KOPT-K1 (cell line): ENCODE results near the gene SLC4A11.

Source experiments
- H3K27ac ChIP-seq: fragments of 200-600 bp; sonication (generic); 2 replicates; pipeline ENCODE4 v1.5.1; 2016; ENCODE audit warnings: antibody characterized with exemption, mild to moderate bottlenecking, low read depth, low read length; ENCODE audit not compliant: poor library complexity, severe bottlenecking
- H3K36me3 ChIP-seq: fragments of 200-600 bp; sonication (generic); 2 replicates; pipeline ENCODE4 v1.5.1; 2017; ENCODE audit warnings: antibody characterized with exemption, mild to moderate bottlenecking, low read length, moderate library complexity; ENCODE audit not compliant: insufficient read depth
- H3K9me3 ChIP-seq: fragments of 200-600 bp; sonication (generic); 2 replicates; pipeline ENCODE4 v1.5.1; 2017; ENCODE audit warnings: antibody characterized with exemption, low read length, mild to moderate bottlenecking; ENCODE audit not compliant: insufficient read depth, poor library complexity, severe bottlenecking

Gene SLC4A11

DNA sequence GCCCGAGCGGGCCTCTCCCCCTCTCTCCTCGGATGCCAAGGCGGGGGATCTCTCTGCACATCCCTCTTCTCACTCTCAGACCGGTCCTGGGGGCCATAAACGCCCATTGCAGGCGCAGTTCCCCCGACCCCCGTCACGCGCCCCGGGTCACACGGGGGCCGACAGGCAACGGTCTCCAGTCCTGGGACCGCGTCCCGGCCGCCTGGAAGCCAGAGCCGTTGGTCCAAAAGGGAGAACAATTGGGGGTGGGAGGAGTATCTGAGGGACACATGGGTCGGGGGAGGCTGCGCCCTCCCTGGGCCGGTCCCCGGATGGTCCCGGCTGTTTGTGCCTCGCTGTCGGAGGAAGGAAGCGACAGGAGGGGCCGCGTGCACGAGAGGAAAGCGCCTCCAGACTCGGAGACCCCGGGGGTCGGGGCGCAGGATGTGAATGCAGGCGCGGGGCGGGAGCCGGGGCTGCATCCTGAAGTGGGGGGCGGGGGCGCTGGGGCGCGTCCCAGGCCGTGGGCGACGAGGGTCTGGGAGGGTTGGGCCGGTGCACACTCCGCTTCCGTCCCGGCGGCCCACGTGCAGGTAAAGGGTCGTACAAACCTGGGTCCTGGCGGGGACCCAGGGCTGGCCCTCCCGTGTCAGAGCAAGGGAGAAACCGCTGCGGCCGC lies 903 bp downstream of the SLC4A11 start:
- H3K27ac ChIP-seq = no peak overlapping the region
- H3K36me3 ChIP-seq = no peaks in the 10 kb centered on the region
- H3K9me3 ChIP-seq = no peaks in the 10 kb centered on the region

DNA sequence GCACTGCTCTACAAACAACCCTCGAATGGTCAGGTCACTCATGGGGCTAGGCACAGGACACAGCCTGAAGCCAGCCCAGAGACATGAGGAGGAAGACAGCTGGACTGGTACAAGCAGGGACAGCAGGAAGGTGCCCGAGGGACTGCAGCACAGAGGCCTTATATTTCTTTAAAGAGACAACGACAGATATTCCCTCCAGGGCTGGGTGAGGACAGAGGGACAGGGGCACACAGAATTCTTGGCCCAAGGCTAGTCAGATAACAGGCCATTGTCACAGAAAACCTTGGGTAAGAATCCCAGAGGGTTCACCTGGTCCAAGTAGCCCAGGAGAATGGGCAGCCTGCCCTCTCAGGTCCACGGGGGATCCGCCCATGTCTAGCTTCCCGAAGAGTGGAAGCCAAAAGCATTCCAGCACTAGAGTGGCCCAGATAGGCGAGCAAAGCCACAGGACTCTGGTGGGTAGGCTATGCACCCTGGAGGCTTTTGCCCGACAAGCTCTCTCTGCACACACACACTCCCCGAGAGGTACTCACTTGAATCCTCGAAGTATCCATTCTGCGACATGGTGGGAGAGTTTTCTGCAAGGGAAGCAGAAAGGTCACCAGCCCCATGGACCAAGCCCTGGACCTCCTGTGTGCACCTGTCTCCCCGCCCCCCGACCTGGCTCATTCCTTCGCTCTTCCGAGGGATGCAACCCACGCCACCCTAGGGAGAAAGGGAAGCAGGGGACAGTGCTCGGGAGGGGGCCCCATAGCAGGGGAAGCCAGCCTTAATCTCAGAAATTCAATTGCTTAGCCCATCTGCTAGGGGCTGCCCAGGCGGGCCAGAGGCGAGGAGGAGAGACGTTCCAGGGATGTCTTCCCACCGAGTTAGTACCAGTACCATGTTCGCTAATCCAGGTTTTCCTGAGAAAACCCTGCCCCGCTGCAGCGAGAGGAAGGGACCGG lies 1.7 kb downstream of the SLC4A11 start:
- H3K9me3 ChIP-seq = no peaks in the 10 kb centered on the region
- no peaks in the 10 kb centered on the region for H3K36me3 ChIP-seq
- no peak overlapping the region for H3K27ac ChIP-seq

DNA sequence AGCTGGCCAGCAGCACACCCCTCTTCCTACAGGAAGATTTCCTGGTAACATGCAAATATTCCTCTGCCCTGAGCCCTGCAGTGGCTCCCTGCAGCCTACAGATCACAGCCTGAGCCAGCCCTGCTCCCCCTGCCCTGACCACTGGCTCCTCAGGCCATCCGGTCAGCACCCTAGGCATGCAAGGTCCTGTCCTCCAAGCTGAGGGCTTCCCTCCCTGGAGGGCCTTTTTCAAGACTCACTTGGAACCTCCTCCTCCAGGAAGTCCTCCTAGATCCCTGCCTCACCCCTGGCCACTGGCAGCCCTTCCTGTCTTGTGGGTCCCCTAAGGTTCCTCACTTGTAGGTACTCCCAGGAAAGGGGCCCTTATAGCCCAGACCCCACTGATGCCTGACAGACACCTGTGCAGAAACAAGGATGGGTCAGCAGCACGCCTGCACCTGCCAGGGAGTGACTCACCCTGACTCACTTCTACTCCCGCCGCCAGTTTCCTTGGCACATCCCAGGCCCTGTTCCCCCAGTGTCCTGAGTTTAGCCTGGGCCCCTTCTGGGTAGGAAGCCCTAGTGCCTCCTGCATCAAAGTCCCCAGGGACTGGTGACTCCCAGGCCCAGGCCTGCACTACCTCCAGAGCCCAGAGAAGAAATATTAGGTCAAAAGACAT lies 3.2 kb downstream of the SLC4A11 start:
- no peaks in the 10 kb centered on the region for H3K36me3 ChIP-seq

DNA sequence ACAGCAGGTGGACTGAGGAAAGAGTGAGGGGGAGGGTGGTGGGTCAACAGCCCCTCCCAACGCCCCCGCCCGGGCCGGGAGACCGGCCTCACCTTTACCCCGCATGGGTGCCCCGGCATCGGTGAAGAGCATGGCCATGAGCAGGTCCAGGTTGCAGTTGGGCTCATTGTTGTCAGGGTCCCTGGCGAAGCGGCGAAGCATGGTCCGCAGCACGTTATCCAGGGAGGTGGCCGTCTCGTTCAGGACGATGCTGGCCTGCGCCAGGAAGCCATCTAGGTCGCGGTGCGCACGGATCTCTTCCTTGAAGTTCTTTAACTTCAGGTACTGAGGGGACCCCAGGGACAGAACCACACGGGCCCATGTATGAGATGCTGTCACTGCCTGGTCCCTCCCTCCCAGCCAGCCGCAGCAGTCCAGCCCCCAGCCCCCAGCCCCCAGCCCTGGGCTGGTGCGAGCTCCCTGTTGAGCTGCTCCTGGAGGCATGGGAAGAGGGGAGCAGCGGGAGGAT lies 4.9 kb downstream of the SLC4A11 start:
- no peak overlapping the region for H3K27ac ChIP-seq
- H3K9me3 ChIP-seq = no peaks in the 10 kb centered on the region
- H3K36me3 ChIP-seq = no peaks in the 10 kb centered on the region

More for the DNA sequence above, 3.2 kb downstream of the SLC4A11 start:
- no peak overlapping the region for H3K27ac ChIP-seq
- H3K9me3 ChIP-seq = no peaks in the 10 kb centered on the region

DNA sequence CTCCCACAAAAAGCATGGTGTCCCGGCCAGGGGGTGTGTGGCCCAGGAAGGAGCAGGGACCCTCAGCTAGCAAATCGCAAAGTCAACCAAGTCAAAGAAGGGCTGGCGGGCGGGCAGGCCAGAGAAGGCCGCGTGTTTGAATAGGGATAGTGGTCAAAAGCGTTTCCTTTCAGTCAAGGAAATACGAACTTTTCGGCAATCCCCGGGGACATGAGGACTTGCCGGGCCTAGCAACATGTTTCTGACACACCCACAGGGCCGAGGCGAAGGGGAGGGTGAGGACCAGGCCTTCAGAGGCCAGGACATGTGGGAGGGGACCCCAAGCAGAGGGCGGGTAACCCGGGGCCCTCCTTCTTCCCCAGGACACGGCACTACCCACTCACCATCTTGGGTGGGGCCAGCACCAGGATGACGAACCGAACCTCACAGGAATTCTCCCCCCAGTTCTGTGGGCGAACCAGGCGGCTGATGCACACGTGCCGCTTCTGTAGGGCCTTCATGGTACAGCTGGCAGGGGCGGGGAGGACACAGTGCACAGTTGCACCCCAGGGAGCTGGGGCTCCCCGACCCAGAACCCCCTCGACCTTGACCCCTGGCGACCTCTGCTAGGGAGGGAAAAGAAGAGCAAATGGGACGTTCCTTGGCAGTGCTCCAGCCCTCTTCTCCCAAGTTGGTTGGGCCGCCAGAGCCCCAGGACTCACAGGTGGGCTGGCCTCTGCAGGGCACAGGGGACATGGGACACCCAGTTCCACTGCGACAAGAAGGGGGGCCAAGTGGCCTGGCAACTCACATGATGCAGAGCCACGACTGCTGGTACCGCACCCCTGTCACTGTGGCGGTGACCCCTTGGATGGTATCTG lies 5.6 kb downstream of the SLC4A11 start:
- H3K9me3 ChIP-seq = no peaks in the 10 kb centered on the region
- H3K36me3 ChIP-seq = no peaks in the 10 kb centered on the region
- no peak overlapping the region for H3K27ac ChIP-seq

DNA sequence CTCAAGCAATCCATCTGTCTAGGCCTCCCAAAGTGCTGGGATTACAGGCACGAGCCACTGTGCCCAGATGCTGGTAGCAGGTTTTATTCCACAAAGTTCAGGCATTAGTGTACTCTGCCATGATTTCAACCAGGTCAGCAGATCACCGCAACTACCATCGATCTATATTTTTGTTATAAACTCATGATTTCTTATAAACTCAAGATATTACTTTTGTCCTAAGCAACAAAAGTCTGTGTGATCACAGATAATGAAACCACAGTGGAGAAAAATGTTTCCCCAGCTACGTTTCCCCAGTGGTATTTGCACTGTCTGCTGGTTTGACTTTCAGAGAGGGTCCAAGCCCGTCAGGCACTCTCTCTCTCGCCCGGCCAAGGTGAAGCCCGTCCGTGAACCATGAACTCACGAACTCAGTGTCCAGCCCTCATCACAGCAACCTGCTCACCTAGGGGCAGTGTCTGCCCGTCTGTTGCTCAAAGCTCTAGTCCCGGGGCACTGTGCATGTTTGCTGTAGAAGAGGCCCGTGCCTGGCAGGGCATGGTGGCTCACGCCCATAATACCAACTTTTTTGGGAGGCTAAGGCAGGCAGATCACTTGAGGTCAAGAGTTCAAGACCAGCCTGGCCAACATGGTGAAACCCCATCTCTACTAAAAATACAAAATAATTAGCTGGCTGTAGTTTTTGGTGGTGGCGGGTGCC lies 7.0 kb downstream of the SLC4A11 start:
- Histone ChIP-seq H3K36me3 (no peaks in the 10 kb centered on the region), H3K27ac (no peak overlapping the region), H3K9me3 (no peaks in the 10 kb centered on the region)

DNA sequence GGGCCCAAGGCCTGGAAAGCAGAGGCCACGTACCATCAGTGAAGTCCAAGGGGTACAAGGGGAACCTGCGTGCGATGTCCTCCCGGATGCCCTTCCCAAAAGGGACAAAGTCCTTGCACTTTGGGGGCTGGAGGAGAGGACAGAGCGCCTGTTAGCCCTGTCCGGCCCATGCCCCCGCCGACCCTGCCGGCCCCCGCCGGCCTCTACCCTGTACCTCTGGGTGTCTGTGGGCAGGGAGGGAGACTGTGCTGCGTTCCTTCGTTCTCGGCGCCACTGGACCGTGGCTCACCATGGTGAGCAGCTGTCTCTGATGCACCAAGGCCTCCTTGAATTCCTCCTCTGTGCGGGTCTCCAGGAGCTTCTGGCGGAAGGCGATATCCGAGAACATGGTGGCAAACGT lies 7.9 kb downstream of the SLC4A11 start:
- no peaks in the 10 kb centered on the region for H3K36me3 ChIP-seq
- H3K27ac ChIP-seq = no peak overlapping the region
- H3K9me3 ChIP-seq = no peaks in the 10 kb centered on the region

DNA sequence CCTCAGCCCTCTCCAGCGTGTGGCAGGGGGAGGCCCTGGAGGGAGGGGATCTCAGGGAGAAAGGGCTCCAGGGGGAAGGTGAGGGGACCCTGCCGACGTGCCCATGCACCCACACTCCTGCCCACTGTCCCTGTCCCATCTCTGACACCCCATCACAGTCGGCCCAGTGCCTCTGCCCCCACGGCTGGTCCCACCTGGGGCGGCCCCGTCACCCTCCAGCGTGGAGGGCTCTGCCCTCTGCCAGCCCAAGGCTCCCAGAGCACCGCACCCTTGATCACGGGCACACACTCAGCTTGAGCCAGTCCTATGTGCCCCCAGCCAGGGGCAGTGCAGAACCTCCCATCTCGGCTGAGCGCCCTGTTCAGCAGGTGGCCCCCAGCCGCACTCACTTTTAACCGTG lies 9.2 kb downstream of the SLC4A11 start:
- Histone ChIP-seq H3K36me3 (peaks cover 7% of the 10 kb centered on the region), H3K9me3 (no peaks in the 10 kb centered on the region), H3K27ac (no peak overlapping the region)

DNA sequence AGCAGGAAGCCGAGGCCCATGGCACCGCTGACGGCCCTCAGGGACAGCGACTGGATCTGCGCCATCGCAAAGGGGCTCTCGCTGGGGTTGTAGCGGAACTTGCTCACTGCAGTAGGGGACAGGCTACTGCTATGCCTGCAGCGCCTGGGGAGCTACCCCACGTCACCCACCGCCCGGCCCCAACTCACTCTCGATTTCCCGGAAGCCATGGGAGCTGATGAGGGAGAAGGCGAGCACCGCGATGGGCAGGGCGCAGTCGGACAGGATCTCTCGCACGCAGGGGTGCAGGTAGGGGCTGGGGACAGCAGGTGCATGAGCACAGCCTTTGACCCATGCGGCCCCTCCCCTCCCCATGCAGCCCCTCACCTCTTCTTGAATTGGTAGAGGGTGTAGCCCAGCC lies 9.8 kb downstream of the SLC4A11 start:
- H3K27ac ChIP-seq = no peak overlapping the region
- H3K9me3 ChIP-seq = no peaks in the 10 kb centered on the region
- peaks cover 13% of the 10 kb centered on the region for H3K36me3 ChIP-seq

DNA sequence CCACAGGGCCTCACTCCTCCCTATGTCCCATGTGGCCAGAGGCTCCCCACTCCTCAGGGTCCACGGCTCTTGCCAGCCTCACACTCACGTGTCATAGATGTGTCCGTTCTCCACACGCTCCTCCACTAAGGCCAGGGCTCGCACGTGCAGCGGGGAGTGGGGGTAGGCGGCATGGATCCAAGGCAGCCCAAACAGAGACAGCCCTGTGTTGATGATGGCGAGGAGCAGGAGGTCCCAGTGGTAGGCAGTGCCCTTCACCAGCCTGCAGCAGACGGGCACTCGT lies 10.3 kb downstream of the SLC4A11 start:
- H3K9me3 ChIP-seq = no peaks in the 10 kb centered on the region
- H3K27ac ChIP-seq = no peak overlapping the region
- peaks cover 18% of the 10 kb centered on the region for H3K36me3 ChIP-seq

DNA sequence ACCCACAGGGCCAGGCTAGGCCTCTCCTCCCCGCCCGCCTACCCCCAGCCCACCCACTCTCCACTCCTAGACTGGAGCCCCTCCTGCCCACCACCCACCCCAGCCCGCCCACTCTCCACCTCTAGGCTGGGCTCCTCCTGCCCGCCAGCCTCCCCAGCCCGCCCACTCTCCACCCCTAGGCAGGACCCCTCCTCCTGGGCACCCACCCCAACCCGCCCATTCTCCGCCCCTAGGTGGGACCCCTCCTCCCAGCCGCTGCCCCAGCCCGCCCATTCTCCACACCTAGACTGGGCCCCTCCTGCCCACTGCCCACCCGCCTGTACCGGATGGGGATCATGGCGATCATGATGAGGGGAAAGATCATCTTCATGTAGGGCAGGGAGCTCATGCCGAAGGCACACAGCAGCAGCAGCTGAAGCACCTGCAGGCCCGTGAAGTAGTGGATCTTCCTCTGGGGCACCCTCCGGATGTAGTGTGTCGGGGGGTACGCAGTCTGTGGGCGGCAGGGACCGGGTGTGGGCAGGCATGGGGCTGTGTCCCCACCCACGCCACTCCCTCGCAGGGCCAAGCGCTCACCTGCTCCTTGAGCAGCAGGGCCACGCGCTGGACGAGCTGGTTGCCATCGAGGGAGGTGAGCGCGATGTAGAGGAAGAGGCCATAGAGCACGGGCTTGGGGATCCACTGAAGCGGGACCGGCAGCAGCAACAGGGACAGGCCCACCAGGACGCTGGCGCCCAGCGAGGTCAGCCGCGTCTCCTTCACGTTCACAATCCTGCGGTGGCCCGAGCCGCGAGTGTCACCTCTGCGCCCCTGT lies 10.8 kb downstream of the SLC4A11 start:
- Histone ChIP-seq H3K36me3 (peaks cover 24% of the 10 kb centered on the region), H3K9me3 (no peaks in the 10 kb centered on the region), H3K27ac (no peak overlapping the region)

DNA sequence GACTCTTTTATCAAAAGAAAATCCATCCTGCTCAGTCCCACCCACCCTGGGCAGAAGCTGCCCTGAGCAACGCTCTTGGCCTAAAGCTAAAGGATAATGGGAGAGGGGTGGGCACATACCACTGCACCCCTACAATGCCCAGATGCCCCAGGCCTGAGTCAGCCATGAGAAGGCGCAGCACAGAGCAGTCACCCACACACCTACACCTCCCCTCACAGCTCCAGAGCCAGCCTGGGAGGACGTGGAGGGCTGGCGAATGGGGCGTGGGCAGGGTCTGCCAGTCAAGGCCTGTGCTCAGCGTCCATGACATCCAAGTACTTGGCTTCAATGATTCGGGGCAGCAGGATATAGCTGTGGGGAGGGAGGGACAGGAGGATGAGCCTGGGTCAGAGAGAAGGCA lies 11.5 kb downstream of the SLC4A11 start:
- H3K9me3 ChIP-seq = no peaks in the 10 kb centered on the region
- peaks cover 29% of the 10 kb centered on the region for H3K36me3 ChIP-seq
- H3K27ac ChIP-seq = no peak overlapping the region

DNA sequence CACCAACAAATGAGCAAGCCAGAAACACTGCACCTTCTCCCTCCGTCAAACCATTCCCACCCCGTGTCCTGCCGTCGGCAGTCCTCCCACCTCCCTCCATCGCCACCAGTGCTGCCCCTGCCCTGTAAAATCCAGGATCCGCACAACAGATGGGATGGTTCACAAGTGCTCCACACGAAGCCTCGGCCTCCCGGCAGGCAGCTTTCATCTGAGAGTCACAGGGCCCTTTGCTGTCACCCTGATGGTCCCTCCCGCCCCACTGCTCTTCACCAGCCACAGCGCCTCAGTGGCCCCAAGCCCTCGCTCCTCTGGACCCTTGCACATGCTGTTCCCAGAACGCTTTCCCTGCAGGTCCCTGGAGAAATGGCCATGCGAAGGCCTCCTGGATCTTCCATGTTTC lies 12.1 kb downstream of the SLC4A11 start:
- Histone ChIP-seq H3K36me3 (peaks cover 36% of the 10 kb centered on the region), H3K27ac (no peak overlapping the region), H3K9me3 (no peaks in the 10 kb centered on the region)
